NB4 (cell line): ENCODE data around the gene USH2A.

Experiments used
- DNase-seq: peaks from one replicate; pipeline ENCODE4 v3.0.0; 2010; ENCODE audit warnings: low read depth
- H3K4me3 ChIP-seq: one replicate; pipeline ENCODE4 v1.5.1; 2011; ENCODE audit warnings: mild to moderate bottlenecking, low read depth, low read length, moderate library complexity
- MYC ChIP-seq: IDR thresholded peaks from 2 replicates; pipeline ENCODE4 v1.6.1; 2011; ENCODE audit warnings: low read depth, low read length
- POLR2A ChIP-seq: IDR thresholded peaks from 2 replicates; pipeline ENCODE4 v1.6.1; 2011; ENCODE audit warnings: mild to moderate bottlenecking; ENCODE audit not compliant: insufficient read length; ENCODE audit errors: extremely low read depth
- TF ChIP-seq, protein P1 (sequence below): IDR thresholded peaks from one replicate; pipeline ENCODE4 v1.5.1; 2012; ENCODE audit warnings: low read depth, low read length
- TF ChIP-seq, protein P2 (sequence below): IDR thresholded peaks from 2 replicates; pipeline ENCODE4 v1.6.1; 2011; ENCODE audit warnings: low read depth, low read length

Gene USH2A

GRCh38 chr1:215777370-215777925, 645.8 kb downstream of the USH2A start:
- no peak for DNase-seq

GRCh38 chr1:215776336-215776735, 646.9 kb downstream of the USH2A start:
- TF ChIP-seq POLR2A (no peak), MYC (no peak)
- TF ChIP-seq, protein P1, sequence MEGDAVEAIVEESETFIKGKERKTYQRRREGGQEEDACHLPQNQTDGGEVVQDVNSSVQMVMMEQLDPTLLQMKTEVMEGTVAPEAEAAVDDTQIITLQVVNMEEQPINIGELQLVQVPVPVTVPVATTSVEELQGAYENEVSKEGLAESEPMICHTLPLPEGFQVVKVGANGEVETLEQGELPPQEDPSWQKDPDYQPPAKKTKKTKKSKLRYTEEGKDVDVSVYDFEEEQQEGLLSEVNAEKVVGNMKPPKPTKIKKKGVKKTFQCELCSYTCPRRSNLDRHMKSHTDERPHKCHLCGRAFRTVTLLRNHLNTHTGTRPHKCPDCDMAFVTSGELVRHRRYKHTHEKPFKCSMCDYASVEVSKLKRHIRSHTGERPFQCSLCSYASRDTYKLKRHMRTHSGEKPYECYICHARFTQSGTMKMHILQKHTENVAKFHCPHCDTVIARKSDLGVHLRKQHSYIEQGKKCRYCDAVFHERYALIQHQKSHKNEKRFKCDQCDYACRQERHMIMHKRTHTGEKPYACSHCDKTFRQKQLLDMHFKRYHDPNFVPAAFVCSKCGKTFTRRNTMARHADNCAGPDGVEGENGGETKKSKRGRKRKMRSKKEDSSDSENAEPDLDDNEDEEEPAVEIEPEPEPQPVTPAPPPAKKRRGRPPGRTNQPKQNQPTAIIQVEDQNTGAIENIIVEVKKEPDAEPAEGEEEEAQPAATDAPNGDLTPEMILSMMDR, result no peak
- TF ChIP-seq, protein P2, sequence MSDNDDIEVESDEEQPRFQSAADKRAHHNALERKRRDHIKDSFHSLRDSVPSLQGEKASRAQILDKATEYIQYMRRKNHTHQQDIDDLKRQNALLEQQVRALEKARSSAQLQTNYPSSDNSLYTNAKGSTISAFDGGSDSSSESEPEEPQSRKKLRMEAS, result no peak
- no peak for DNase-seq
- no peak overlapping the region for H3K4me3 ChIP-seq

More at GRCh38 chr1:215777370-215777925, 645.8 kb downstream of the USH2A start:
- no peak overlapping the region for H3K4me3 ChIP-seq
- TF ChIP-seq POLR2A (no peak), MYC (no peak)
- TF ChIP-seq, protein P2, result no peak
- TF ChIP-seq, protein P1, result no peak

DNA sequence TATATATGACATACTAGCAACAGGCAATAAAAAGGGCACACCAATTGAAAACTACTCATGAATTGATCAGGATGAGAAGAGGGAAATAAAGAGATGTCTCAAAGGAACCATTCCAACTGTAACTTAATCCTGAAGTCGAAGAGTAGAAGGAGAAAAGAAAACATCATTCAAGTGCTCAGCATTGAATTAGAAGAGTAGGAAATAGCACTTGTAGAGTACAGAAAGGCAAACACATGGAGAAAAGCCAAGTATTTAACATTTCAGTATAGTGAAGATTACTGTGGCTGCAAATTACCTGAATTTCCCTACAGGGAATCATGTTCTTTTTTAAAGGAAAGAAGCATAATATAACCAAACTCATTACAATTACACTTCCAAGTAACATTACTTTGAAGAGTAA, 651.1 kb downstream of the USH2A start:
- H3K4me3 ChIP-seq, result no peak overlapping the region
- TF ChIP-seq POLR2A, result no peak
- no peak for TF ChIP-seq MYC
- DNase-seq, result no peak

DNA sequence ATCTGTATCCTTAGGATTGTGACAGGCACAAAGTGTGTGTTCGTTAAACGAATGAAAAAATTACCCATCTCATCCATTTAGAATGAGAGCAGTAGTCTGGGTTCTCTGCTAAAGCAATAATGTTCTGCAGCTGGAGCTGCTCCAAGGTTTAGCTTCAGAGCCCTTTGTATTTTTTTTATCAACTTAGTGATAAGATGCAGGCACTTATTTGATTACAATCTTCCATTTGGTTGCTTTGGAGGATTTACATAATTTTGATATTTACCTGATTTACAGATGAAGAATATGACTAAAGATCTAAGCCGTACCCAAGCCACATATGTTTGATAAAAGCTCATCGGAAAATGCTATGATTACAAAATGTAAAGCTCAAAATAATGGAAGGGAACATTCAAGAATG, 654.9 kb downstream of the USH2A start:
- TF ChIP-seq POLR2A (no peak), MYC (no peak)
- TF ChIP-seq, protein P2, result no peak
- TF ChIP-seq, protein P1, result no peak
- H3K4me3 ChIP-seq, result no peak overlapping the region
- no peak for DNase-seq

GRCh38 chr1:215767761-215768160, 655.5 kb downstream of the USH2A start:
- TF ChIP-seq MYC (no peak), POLR2A (no peak)
- TF ChIP-seq, protein P1, result no peak
- TF ChIP-seq, protein P2, result no peak
- no peak overlapping the region for H3K4me3 ChIP-seq
- DNase-seq, result no peak

DNA sequence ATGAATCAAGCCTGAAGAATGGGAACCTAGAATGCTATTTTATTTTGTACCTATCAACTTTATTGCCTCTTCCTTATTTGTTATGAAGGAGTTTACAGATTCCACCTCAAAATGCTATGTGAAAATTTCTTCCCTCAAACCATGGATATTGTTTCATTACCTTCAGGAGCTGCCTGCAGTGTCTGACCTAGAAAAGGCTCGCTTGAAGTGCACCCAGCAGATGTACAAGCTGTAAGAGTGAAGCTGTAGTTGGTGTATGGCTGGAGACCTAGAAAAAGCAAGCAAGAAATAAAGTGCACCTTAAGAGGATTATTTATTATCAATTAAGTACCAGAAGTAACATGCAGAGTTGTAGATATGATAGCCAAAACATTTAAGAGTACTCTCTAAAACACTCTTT, 656.7 kb downstream of the USH2A start:
- H3K4me3 ChIP-seq, result no peak overlapping the region
- no peak for DNase-seq
- no peak for TF ChIP-seq MYC
- TF ChIP-seq POLR2A, result no peak
- TF ChIP-seq, protein P1, result no peak
- TF ChIP-seq, protein P2, result no peak
